ENCODE results near the gene ENGASE.

DNA sequence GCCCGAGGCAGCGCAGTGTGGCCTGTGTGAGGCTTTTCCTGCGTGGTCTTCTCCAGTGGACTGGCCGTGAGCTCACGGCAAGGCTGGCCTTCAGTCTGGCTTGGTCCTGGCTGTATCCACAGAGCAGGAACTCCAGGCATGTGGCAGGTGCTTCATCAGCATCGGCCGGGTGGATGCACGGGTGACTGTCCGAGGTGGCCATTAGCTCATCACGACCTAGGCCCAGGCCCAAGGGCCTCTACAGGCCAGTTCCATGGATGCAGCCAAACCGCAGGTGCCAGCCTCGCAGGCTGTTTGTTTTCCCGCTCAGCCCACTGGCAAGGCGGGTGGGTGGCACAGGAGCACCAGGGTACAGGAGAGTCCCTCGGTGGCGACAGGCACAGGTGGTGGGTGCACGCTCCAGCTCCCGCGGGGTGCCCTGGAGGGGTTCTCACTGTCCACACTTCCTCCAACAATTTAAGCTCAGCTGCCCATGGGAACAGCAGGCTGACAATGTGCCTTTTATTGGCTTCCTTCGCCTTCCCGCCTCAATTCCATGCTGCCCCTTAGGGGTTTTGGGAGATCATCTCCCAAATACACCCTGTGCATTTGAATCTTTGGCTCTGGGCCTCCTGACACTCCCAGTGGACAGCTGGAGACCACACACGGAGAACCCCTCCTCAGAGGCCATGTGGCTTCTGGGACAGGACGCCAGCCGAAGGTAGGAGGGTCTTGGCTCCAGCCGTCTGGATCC is 33.0 kb downstream of the ENGASE start:
- no peak for TF ChIP-seq POLR2A (IDR thresholded peaks at IDR 0.05)
- TF ChIP-seq, protein P1, sequence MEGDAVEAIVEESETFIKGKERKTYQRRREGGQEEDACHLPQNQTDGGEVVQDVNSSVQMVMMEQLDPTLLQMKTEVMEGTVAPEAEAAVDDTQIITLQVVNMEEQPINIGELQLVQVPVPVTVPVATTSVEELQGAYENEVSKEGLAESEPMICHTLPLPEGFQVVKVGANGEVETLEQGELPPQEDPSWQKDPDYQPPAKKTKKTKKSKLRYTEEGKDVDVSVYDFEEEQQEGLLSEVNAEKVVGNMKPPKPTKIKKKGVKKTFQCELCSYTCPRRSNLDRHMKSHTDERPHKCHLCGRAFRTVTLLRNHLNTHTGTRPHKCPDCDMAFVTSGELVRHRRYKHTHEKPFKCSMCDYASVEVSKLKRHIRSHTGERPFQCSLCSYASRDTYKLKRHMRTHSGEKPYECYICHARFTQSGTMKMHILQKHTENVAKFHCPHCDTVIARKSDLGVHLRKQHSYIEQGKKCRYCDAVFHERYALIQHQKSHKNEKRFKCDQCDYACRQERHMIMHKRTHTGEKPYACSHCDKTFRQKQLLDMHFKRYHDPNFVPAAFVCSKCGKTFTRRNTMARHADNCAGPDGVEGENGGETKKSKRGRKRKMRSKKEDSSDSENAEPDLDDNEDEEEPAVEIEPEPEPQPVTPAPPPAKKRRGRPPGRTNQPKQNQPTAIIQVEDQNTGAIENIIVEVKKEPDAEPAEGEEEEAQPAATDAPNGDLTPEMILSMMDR (IDR thresholded peaks at IDR 0.05), result no peak

Data from testis (tissue), 2 donors.